NCI-H2171 (cell line): ENCODE data around the gene LEMD2.

Experiments
- DNase-seq: peaks from one replicate; lab custom pipeline; 2025; lab: John Stamatoyannopoulos, UW

The LEMD2 gene

DNA sequence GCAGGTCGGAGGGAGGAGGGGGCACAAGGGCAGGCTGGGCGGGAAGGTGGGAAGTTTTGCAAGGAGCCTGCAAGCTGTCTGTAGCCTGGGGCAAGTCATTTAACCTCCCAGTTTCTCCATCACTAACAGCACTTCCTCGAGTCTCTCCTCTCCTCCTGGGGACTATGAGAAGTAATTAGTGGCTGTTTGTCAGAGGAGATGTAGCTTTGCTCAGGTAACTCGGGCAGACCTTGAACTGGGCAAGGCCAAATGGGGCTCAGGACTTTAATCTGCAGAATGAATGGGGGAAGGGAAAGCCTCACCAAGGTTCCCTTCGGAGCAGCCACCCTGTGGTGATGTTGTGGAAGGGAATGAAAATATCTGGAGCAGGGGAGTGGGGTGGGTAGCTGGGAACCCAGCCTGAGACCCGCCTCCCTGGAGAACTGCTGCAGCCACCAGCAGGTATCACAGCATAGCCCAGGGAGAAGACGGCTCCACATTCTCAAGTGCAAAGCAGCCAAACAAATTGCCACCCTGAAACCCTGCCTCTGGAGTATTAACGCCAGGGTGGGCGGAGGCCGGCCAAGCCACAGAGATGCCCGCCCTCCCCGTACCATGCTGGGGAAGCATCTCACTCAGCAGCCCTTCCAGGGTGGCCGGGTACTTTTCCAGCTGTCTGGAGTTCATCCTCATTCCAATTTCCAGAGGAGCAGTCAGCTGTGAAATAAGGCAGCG is 6.1 kb upstream of the LEMD2 start:
- DNase-seq, result no peak

DNA sequence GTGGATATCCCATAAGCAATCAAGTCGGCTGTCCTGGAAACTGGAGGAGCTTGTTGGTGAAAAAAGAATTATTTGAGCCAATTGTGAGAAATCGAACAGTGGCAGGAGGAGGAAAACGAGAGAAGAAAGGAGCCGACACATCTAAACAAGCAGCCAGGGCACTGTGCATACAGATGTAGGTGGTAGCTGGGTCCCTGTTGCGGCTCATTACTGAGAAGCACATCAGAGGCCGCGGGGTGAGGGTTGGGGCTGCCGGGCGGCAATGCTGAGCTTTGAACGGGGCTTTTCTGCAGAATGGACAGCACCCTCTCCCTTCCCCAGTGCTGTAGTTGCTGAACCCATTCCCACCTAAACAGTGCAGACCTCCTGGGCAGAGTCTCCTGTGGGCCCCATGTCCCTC is 4.1 kb upstream of the LEMD2 start:
- DNase-seq, result no peak

DNA sequence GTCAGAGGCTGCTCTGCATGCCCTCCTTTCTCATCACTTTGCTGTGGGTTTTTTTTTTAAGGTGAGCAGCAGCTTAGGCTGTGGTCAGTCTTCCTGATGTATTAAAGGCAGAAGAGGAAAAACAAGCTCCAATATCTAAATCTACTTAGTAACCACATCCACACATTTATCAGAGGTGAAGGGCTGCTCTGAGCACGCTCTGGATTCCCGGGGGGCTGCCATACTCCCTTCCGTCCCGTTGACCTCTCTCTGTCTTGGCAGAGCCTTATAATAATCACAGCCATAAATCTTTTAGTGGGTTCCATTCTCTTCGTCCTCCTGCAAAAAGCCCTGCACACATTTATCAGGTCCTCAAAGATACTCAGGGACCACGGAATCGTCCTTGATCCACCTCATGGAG is 2.7 kb upstream of the LEMD2 start:
- no peak for DNase-seq

DNA sequence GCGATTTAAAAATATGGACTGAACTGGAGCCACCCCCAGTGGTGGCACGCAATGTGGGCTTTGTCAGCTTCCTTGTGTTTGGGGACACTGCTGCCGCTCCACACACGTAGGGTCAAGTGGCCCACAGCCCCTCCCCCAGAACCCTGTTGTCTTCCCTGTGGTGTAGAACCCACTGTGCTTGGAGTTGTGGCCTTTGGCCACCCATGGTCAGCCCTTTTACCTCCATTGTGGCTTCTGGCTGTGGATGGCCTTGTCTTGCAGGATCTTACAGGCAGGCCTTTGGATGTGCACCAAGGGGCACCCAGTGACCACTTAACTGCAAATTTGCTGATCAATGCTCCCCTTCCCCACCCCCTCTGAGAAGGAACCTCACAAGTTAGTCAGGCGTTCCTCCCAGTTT is 2.0 kb upstream of the LEMD2 start:
- no peak for DNase-seq

DNA sequence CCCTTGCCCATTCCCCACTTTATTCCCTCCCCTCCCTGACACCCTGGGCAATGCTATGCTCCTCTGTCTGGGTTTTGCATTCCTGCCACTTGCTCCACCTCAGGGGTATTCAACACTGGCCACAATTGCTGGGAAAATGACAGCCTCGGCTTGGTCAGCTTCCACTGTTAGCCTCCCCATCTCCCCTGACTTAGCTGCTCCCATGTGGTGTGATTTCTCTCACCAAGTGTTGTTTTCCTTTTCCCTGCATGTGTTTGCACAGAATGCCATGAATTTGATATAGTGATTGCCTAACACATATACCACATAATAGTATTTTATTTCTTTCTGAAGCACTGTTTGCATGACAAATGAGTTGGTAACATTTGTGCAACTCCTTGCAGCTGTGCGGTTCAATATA is 1.4 kb upstream of the LEMD2 start:
- no peak for DNase-seq

DNA sequence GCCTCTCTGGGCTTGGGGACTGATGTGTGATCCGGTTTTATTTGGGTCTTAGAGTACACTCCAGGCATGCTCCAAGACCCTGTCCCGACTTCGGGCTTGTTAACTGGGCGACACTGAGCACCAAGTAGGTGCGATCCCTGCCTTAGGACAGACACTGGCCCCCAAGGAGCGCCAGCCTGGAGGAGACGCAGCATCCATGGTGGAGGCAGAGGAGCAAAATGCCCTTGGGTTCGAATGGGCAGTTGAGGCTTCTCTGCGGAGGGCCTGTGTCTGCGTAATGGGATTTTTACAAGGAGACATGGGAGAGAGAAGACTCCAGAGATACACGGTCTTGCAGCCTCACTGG is 593 bp upstream of the LEMD2 start:
- DNase-seq, result no peak

DNA sequence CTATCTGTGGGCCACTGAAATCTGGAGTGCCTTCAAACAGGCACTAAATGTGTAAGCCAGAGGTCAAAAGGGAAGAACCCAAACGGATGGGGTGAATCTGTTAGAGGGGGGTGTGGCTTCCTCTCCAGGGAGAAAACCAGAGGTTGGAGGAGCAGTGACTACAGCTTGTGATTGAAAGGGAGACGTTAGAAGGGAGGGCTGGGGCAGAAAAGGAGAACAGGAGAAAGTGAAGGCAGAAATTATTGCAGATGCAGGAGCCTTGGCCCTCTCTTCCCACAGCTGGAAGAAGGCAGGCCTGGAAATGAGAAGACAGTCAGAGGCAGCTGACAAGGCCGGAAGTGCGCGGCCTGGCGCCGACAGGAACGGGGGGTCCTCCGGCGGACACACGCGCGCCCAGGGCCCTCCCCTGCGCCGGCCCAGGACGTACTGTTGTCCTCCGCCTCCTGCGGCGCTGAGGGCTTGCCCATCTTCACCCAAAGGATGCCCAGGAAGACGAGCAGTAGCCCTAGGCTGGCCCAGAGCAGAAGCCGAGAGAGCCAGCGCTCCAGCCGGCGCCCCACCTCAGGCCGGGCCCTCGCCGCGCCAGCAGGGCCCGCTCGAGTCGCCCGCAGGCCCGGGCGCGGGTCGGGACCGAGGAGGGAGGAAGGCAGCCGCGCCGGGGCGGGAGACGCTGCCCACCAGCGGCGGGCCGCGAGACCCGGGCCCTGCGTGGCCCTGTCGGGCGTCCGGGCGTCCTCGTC is 806 bp downstream of the LEMD2 start:
- DNase-seq, result no peak

DNA sequence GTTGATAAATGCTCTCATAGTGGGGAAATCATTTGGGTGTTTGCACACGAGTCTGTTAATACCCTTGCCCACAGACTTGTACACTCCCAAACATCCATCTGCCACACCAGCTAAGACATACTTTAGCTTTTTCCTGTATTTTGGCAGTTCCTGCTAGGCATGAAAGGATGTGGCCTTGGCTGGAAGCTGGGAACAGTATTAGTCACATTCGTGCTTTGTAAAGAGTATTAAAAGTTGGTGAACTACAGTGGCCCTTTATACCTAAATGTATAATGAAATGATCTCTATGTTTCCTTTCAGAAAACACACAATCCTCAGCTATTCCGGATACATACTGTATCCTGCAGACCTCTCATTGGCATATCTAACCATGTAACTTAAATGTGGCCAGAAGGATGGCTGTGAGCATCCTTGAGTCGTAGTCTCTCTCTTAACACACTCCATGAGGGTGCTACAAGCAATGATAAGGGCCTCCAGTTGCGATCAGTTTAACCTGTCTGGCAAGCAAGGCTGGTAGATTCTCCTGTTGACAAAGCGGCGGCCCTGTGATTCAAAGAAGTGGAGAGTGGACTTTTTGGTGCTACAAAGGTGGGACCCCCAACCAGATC is 1.5 kb downstream of the LEMD2 start:
- DNase-seq, result no peak

DNA sequence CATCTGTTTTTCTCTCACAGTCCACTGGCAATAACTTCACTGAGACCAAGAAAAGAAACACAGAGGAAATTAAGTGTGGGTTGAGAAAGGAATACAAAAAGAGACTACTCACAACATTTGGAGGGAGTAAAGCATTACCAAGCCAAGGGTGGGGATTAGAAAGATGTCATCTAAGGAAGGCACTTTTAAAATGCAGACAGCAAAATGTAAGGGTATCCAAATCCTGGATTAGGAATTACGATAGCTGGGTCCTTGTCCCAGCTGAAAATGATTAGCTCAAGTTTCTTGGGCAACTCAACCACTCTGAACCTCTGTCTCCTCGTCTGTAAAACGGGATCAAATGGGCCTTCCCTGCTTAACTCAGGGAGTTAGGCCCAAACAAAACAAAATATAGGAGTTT is 2.2 kb downstream of the LEMD2 start:
- no peak for DNase-seq

DNA sequence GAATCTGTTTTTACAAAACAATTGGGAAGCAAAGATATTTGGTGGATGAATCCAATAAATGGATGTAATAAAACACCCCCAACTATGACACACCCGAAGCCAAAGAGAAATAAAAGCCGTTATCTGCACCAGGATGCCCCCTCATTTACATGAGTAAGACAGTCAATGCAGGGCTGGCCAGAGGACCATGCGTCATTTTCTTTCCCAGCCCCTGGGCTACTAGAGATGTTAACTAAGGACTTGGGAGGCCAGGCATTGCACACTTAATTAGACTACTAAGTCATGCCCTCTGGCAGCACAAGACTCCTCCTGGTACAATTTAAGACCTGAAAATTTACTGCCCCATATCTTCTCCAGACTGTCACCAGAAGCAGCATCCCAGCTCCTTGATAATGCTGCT is 3.2 kb downstream of the LEMD2 start:
- DNase-seq, result no peak

DNA sequence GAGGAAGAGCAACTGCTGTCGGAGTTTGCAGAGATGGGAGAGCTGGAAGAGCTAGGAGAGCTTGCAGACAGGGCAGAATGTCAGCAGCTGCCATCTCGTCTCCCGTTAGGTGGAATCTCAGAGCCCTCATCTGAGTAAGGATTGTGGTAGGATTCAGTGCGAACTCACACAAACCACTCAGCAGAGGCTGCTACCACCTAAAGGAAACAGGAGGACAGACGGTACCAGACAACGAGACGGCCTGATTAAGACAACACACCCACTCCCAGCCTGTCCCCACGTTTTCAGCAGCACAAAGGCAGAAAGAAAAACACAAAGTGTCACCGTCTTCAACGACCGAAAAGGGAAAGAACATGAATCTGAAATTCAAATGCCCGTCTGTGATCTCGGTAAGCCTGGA is 4.1 kb downstream of the LEMD2 start:
- no peak for DNase-seq

DNA sequence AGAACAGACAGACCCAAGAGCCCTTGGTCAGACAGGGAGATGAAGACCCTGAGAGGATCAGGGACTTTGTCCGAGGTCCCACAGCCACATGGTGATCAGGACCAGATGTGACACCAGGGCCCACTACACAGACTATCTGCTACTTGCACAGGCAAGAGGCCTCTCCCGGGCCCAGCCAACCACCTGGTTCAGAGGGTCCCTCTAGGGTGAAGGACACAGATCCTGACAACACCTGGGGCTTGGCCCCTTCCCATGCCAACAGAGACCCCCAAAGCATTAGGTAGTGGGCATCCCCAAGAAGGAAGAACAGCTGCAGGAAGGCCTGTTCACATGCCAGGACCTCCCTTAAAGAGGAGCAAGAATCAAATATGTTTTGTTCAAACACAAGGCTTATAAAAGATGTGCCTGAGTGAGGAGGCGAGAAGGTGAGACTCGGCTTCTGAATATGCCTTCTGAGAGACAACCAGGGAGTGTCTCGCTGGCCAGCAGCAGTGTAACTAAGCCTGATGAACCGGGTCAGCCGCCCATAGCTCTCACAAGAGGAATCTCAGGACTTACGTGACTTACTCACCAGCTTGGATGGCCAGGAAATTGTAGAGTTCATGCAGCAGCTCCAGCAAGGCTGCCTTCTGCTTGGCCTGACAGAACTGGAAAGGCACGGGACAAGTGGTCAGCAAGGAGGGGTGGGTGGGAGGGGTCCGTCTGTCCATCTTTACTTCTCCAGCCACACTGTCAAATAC is 5.0 kb downstream of the LEMD2 start:
- DNase-seq, result no peak

DNA sequence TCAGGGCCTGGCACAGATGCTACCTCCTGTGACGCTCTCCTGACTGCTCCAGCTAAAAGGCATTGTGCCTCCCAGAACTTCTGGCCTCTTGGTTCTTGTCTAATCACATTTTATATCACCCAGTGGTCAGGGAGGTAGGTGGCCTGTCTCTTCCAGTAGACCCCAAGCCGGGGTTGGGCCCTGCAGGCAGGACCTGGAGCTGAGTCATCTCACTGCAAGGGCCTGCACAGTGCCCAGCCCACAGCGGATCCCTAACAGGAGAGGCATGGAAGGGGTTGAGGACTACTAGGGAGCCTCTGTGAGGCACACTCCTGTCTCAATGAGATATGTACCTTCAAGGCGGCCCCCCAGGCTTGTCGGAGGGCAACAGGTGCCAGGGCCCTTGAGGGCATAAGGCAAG is 6.4 kb downstream of the LEMD2 start:
- no peak for DNase-seq

DNA sequence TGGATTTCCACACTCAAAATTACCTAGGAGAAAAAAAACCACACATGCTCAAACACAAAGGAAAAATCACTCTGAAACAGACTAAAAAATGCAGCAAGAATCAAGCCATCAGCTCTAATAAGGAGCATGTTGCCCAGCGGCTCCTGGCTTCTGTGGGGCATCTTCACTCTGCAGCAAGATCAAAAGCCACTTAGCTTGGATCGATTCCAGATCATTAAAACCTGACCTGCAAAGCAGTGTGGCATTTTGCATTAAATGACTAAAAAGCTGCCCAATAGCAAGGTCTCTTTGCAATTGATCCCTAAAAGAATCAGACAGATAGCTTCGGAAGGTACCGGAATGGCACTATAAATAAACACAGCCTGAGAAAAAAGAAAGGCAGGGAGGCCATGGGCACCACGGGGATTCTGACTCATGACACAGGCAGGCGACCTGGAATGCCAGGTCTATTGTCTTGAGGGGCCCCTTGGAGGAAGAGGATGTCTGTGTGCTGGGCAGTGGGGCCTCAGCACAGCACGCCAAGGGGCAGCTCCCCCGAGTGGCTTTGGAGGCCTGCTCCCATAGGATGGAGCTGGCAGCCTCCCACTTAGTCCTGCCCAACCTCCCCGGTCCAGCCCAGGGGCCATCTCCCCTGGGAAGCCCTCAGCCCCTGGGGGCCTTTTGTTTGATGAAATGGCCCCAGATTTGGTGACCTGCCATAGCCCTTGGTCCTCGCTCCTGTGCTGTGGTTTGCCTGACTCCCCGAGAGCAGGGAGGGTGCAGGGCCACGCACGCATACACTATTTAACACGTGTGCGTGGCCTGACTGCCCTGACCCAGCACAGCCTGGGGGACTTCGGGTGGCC is 7.6 kb downstream of the LEMD2 start:
- DNase-seq, result no peak

DNA sequence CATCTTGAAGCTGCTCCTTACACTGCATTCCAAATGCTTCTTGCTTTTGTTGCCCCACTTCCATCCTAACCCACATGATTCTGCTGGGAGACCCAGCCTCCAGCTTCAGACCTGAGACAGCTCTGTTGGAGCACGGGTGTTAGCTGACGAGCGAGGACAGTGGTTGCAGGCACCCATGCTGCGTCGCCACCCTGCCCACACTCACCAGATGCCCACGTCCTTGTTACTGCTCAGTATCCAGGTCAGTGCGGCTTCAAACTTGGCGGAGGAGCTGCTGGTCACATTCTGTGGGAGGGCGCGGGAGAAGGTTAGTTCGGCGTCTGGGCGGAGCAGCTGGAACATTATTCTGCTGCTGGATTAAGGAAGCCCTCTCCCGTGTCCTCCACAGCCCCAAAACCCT is 9.0 kb downstream of the LEMD2 start:
- no peak for DNase-seq

DNA sequence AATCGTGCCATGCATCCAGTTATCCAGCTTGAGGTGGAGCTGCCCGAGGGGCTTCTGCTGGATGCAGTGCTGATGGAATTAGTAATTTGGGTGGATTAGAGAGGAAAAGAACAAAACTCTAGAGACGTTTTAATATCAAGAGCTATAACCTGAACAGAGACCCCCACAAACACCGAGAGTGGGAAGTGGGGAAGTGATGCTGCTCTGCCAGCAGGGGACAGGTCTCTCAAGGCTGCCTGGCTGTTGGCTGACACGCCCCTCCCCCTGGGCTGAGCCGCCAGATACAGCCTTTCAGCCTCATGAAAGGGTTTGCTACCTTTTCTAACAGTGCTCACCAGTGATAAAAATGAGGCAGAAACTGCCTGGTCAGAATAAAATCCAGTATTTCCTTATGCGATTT is 9.6 kb downstream of the LEMD2 start:
- no peak for DNase-seq

DNA sequence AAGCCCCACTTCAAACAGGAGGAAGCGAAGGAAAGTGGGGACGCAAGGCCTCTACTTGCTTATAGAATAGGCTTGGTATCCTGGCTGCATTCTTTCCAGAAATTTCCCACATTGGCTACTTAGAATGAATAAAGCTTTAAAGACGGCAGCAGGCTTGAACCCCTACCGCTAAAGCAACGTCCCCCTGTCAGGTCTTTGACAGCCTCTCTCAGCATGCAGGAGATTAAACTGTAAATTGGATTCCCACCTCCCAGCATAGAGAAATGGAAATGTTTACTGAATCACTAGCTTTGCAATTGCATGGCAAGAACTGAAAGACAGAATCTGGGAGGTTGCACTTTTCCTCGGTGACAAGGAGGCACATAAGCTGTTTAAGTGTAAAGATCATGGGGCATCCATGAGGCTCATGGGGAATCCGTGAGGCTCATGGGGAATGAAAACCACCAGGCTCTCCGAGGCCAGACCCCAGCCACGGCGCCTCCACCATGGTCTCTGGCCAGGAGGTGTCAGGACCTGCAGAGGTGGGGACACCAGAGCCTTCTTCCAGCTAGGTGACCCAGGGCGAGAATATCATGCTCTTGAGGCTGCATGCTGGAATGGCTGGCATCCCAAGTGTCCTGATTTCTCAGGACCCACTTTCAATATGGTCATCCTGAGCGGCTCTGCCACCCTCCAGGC is 10.3 kb downstream of the LEMD2 start:
- DNase-seq, result no peak

DNA sequence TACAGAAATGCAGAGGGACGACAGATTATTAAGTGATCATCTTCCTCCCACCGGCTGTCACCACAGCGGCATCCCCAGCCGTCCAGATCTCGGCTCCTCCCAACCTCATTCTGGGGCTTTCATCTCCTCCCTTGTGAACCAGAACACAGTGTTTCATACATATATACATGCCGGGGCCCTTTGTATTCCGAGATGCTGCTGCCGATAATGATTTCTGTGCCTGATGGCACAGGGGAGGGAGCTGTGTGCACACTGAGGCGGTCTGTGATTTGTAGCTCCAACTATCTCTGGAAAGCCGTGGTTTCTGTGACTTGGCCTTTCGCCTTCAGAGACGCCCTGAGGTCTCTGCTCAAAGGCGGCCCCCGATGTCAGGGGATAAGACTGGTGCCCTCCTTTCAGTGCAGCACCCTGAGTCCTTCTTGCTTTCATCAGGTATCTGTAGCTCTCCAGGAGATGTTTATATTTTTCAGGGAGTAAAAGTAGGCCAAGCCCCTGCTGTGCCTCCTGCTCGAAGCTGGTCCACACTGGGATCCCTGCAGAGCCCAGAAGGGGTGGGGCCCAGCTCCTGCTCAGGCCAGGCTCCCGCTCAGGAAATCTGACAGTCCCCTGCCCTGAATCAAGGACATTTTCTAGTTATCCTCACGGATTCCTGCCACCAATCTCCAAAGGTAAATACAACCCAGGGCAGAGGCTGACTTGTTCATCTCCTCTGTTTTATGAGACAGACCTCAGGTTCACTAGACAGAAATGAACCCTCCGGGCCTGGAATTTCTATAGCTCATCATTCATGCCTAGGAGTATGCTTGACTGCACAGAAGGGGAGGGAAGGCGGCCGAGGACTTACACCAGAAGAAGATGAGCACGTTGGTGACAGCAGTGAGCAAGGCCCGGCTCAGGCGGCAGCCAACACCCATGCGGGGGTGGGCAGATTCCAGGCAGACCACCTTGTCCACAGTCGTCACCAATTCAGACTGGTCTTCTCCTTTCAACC is 11.2 kb downstream of the LEMD2 start:
- no peak for DNase-seq

DNA sequence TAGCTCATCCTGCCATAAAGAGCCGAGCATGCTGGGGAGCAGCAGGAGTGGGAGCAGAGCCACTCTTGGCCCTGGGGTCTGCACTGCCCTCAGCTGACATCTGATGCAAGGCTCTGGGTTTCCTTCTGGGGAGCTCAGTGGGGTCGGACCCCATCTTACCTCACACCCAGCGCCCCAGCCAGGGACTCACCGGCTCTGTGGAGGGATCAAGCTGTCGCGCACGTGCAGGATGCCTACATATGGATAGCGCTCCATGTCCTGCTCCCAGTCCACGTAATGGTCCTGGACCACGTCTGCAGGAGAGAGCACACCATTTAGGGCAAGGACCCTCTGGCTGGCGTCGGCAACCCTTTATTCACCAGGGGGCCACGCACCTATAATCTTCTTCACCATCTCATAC is 12.2 kb downstream of the LEMD2 start:
- DNase-seq, result no peak

DNA sequence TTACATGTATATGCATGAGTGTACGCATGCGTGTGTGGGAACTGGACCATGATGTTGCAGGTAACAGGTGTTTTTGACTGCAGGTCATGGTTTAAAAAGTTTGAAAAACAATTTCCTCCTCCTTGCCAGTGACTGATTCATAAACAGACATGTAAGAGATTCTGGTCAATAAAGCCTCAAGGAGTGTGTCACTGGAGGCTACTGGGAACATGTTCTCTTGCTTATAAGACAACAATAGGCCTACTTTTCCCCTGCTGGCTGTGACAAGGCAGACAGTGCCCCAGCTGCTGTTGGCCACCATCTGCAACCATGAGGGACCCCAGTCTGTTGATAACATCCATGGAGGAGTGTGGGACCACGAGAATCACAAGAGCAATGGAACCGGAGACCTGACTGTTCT is 12.7 kb downstream of the LEMD2 start:
- DNase-seq, result no peak
